ENCODE data around the gene BEND7.

DNA sequence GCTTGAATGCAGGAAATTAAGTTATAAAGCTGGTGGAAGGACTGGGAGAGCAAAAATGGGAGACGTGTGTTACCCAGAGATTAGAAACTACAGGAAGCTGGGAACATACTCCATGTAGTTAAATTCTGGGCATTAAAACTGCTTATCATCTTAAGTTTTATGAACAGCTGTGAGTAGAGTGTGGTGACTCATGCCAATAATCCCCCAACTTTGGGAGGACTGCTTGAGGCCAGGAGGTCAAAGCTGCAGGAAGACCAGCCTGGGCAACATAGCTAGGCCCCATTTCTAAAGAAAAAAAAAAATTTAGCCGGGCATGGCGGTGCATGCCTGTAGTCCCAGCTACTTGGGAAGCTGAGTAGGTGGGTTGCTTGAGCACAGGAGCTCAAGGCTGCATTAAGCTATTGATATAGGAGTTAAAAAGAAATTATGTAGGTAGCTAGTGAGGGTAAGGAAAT, 124.5 kb downstream of the BEND7 start:
- TF ChIP-seq, protein P1, sequence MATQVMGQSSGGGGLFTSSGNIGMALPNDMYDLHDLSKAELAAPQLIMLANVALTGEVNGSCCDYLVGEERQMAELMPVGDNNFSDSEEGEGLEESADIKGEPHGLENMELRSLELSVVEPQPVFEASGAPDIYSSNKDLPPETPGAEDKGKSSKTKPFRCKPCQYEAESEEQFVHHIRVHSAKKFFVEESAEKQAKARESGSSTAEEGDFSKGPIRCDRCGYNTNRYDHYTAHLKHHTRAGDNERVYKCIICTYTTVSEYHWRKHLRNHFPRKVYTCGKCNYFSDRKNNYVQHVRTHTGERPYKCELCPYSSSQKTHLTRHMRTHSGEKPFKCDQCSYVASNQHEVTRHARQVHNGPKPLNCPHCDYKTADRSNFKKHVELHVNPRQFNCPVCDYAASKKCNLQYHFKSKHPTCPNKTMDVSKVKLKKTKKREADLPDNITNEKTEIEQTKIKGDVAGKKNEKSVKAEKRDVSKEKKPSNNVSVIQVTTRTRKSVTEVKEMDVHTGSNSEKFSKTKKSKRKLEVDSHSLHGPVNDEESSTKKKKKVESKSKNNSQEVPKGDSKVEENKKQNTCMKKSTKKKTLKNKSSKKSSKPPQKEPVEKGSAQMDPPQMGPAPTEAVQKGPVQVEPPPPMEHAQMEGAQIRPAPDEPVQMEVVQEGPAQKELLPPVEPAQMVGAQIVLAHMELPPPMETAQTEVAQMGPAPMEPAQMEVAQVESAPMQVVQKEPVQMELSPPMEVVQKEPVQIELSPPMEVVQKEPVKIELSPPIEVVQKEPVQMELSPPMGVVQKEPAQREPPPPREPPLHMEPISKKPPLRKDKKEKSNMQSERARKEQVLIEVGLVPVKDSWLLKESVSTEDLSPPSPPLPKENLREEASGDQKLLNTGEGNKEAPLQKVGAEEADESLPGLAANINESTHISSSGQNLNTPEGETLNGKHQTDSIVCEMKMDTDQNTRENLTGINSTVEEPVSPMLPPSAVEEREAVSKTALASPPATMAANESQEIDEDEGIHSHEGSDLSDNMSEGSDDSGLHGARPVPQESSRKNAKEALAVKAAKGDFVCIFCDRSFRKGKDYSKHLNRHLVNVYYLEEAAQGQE (IDR thresholded peaks at IDR 0.05; ENCODE audit: insufficient read depth in 1 of 2, low read depth in 2 of 2, low read length in 1 of 2): no peak
- TF ChIP-seq, protein P2, sequence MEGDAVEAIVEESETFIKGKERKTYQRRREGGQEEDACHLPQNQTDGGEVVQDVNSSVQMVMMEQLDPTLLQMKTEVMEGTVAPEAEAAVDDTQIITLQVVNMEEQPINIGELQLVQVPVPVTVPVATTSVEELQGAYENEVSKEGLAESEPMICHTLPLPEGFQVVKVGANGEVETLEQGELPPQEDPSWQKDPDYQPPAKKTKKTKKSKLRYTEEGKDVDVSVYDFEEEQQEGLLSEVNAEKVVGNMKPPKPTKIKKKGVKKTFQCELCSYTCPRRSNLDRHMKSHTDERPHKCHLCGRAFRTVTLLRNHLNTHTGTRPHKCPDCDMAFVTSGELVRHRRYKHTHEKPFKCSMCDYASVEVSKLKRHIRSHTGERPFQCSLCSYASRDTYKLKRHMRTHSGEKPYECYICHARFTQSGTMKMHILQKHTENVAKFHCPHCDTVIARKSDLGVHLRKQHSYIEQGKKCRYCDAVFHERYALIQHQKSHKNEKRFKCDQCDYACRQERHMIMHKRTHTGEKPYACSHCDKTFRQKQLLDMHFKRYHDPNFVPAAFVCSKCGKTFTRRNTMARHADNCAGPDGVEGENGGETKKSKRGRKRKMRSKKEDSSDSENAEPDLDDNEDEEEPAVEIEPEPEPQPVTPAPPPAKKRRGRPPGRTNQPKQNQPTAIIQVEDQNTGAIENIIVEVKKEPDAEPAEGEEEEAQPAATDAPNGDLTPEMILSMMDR (IDR thresholded peaks at IDR 0.05): no peak
- no peak for TF ChIP-seq TCF7L2 (IDR thresholded peaks at IDR 0.05; ENCODE audit: low read depth, low read length)

Measured in Panc1 (cell line).